OCI-M2 (cell line): ENCODE data around the gene FGFBP2.

Experiments used
- DNase-seq: peaks from one replicate; lab custom pipeline; 2025; ENCODE audit not compliant: unreplicated experiment; lab: John Stamatoyannopoulos, UW

The FGFBP2 gene

GRCh38 chr4:15968551-15969300 lies 5.8 kb upstream of the FGFBP2 start:
- no peak for DNase-seq

GRCh38 chr4:15965325-15965724 lies 2.4 kb upstream of the FGFBP2 start:
- DNase-seq, result no peak

- DNase-seq, result no peak
Observed at GRCh38 chr4:15964159-15964558, 1.2 kb upstream of the FGFBP2 start.

- DNase-seq, result no peak
Observed at GRCh38 chr4:15963576-15963975, 601 bp upstream of the FGFBP2 start.

- no peak for DNase-seq
Observed at GRCh38 chr4:15961781-15962510, 1.0 kb downstream of the FGFBP2 start.

GRCh38 chr4:15958562-15958961 lies 4.4 kb downstream of the FGFBP2 start:
- no peak for DNase-seq

- DNase-seq, result no peak
Observed at GRCh38 chr4:15956179-15956850, 6.7 kb downstream of the FGFBP2 start.

- DNase-seq, result no peak
Observed at GRCh38 chr4:15955670-15956069, 7.3 kb downstream of the FGFBP2 start.

GRCh38 chr4:15953625-15954024 lies 9.3 kb downstream of the FGFBP2 start:
- no peak for DNase-seq

- DNase-seq, result no peak
Observed at GRCh38 chr4:15951781-15952180, 11.2 kb downstream of the FGFBP2 start.

- DNase-seq, result no peak
Observed at GRCh38 chr4:15948826-15949225, 14.1 kb downstream of the FGFBP2 start.

- no peak for DNase-seq
Observed at GRCh38 chr4:15947684-15948083, 15.3 kb downstream of the FGFBP2 start.

- no peak for DNase-seq
Observed at GRCh38 chr4:15945516-15945915, 17.5 kb downstream of the FGFBP2 start.

GRCh38 chr4:15944895-15945294 lies 18.1 kb downstream of the FGFBP2 start:
- no peak for DNase-seq

- no peak for DNase-seq
Observed at GRCh38 chr4:15942283-15942682, 20.7 kb downstream of the FGFBP2 start.

GRCh38 chr4:15938640-15939039 lies 24.3 kb downstream of the FGFBP2 start, which contains the start of gene FGFBP1:
TSS of gene FGFBP1 (minus strand) at chr4:15938740. CDS start at chr4:15936632, 2,108 bp downstream.
- DNase-seq, result no peak

- no peak for DNase-seq
Observed at GRCh38 chr4:15938182-15938581, 24.8 kb downstream of the FGFBP2 start.

GRCh38 chr4:15936495-15936894 lies 26.5 kb downstream of the FGFBP2 start:
- DNase-seq, result no peak

GRCh38 chr4:15935504-15936402 lies 27.2 kb downstream of the FGFBP2 start:
- no peak for DNase-seq

GRCh38 chr4:15934259-15934658 lies 28.7 kb downstream of the FGFBP2 start:
- DNase-seq, result no peak
